CD14-positive monocyte (primary cell): ENCODE data around the gene SS18. TPM values are rescaled to one million over a fixed set of nuclear protein-coding genes. Genes with fewer than 3 reads are reported as not detected.

Experiments used
- DNase-seq, 3 donors: peaks; one replicate each; pipeline ENCODE4 v3.0.0-alpha.2; 2011 to 2022
- H2AFZ ChIP-seq: 2 replicates; pipeline ENCODE4 v1.6.0; 2012; ENCODE audit warnings: mild to moderate bottlenecking, low read depth, low read length, inconsistent platforms; ENCODE audit not compliant: insufficient read depth, poor library complexity, severe bottlenecking
- H3K27ac ChIP-seq, 2 donors: 1 replicate in 1 of 2; 2 replicates in 1 of 2; pipeline ENCODE4 v1.5.1; 2012 to 2013; ENCODE audit warnings: low read length in 2 of 2, control low read depth in 1 of 2, inconsistent platforms in 1 of 2, low read depth in 1 of 2, mild to moderate bottlenecking in 1 of 2
- H3K27me3 ChIP-seq, 2 donors: one replicate each; pipeline versions ENCODE4 v1.6.0 to v1.6.1; 2011 to 2013; ENCODE audit warnings: low read length in 2 of 2; ENCODE audit not compliant: control insufficient read depth in 2 of 2, insufficient read depth in 2 of 2
- H3K36me3 ChIP-seq, 2 donors: replicated peaks in 1 of 2; 1 replicate in 1 of 2; 2 replicates in 1 of 2; pipeline versions ENCODE4 v1.5.1 to v1.6.1; 2012 to 2013; ENCODE audit warnings: low read length in 2 of 2, control low read depth in 1 of 2, inconsistent platforms in 1 of 2, mild to moderate bottlenecking in 1 of 2; ENCODE audit not compliant: insufficient read depth in 2 of 2, control insufficient read depth in 1 of 2
- H3K4me1 ChIP-seq, 2 donors: 1 replicate in 1 of 2; 2 replicates in 1 of 2; pipeline versions ENCODE4 v1.5.1 to v1.6.1; 2012 to 2013; ENCODE audit warnings: low read length in 2 of 2, control low read depth in 1 of 2, inconsistent platforms in 1 of 2, mild to moderate bottlenecking in 1 of 2, moderate library complexity in 1 of 2; ENCODE audit not compliant: insufficient read depth in 2 of 2, control insufficient read depth in 1 of 2
- H3K4me2 ChIP-seq: replicated peaks from 2 replicates; pipeline ENCODE3; 2012; ENCODE audit warnings: low read length, moderate library complexity, mild to moderate bottlenecking; ENCODE audit not compliant: poor library complexity, severe bottlenecking; ENCODE audit errors: extremely low read depth
- H3K4me3 ChIP-seq, 3 experiments: fragments of 200-600 bp in 1 of 3; sonication (generic) in 1 of 3; replicated peaks in 1 of 3; 1 replicate in 2 of 3; 2 replicates in 1 of 3; pipeline ENCODE4 v1.5.1; 2011 to 2013; ENCODE audit warnings: low read length in 3 of 3, mild to moderate bottlenecking in 3 of 3, control low read depth in 2 of 3, low read depth in 2 of 3, inconsistent platforms in 1 of 3, moderate library complexity in 1 of 3
- H3K79me2 ChIP-seq: 2 replicates; pipeline ENCODE4 v1.6.0; 2012; ENCODE audit warnings: mild to moderate bottlenecking, control low read depth, inconsistent platforms, low read length, moderate library complexity; ENCODE audit not compliant: insufficient read depth
- H3K9ac ChIP-seq: 2 replicates; pipeline ENCODE4 v1.6.0; 2017; ENCODE audit warnings: low read length, mild to moderate bottlenecking; ENCODE audit not compliant: insufficient read depth, poor library complexity, severe bottlenecking
- H3K9me3 ChIP-seq, 2 donors: replicated peaks in 1 of 2; 1 replicate in 1 of 2; 2 replicates in 1 of 2; pipeline versions ENCODE4 v1.5.1 to v1.6.1; 2012 to 2013; ENCODE audit warnings: low read length in 2 of 2, control low read depth in 1 of 2; ENCODE audit not compliant: control insufficient read depth in 1 of 2, insufficient read depth in 1 of 2
- H4K20me1 ChIP-seq: 2 replicates; pipeline ENCODE4 v1.6.0; 2012; ENCODE audit warnings: mild to moderate bottlenecking, low read length, control low read depth, moderate library complexity; ENCODE audit not compliant: insufficient read depth
- H3K27ac Mint-ChIP-seq, 7 donors: one replicate each; pipeline ENCODE4 v1.8.0; 2020; ENCODE audit warnings: mild to moderate bottlenecking in 7 of 7, mixed read lengths in 7 of 7, moderate library complexity in 6 of 7, inconsistent platforms in 2 of 7
- H3K27me3 Mint-ChIP-seq, 3 donors: one replicate each; pipeline ENCODE4 v1.8.0; 2021 to 2022; ENCODE audit warnings: low read depth in 3 of 3, mild to moderate bottlenecking in 3 of 3, mixed read lengths in 3 of 3, moderate library complexity in 3 of 3, inconsistent platforms in 1 of 3
- H3K36me3 Mint-ChIP-seq, 2 donors: one replicate each; pipeline ENCODE4 v1.8.0; 2020; ENCODE audit warnings: mixed read lengths in 2 of 2, inconsistent platforms in 1 of 2, mild to moderate bottlenecking in 1 of 2
- H3K4me1 Mint-ChIP-seq: one replicate; pipeline ENCODE4 v1.8.0; 2020; ENCODE audit warnings: mild to moderate bottlenecking, mixed read lengths
- H3K4me3 Mint-ChIP-seq, 2 donors: one replicate each; pipeline ENCODE4 v1.8.0; 2020; ENCODE audit warnings: mild to moderate bottlenecking in 2 of 2, mixed read lengths in 2 of 2, moderate library complexity in 1 of 2
- H3K9me3 Mint-ChIP-seq, 7 donors: one replicate each; pipeline ENCODE4 v1.8.0; 2020 to 2022; ENCODE audit warnings: mixed read lengths in 7 of 7, mild to moderate bottlenecking in 6 of 7, moderate library complexity in 6 of 7, inconsistent platforms in 2 of 7
- WGBS: methylation state at CpG from one replicate; pipeline ENCODE4 v1.1.5; 2013; ENCODE audit warnings: missing lambda C conversion rate; ENCODE audit not compliant: insufficient coverage; 5-methylcytosine and 5-hydroxymethylcytosine counted together
- intact Hi-C, 2 donors: fragments of 100-400 bp; cut with micrococcal nuclease; formaldehyde crosslinking; loops; one replicate each; pipeline versions ENCODE4 v1.15.0 to v1.15.1; 2023
- polyA plus RNA-seq, 3 donors: library from polyadenylated mRNA; depleted of rRNA in 1 of 3; unstranded in 2 of 3; stranded (reverse) in 1 of 3; fragments of 300-500 nt in 2 of 3; fragments of >200 nt in 1 of 3; fragmentation: Illumina TruSeq in 2 of 3; gene quantifications; 1 replicate in 2 of 3; 2 replicates in 1 of 3; pipeline ENCODE4 v1.2.3, GENCODE V29; 2012 to 2021
- TF ChIP-seq, protein P1 (sequence below): fragments of 200-600 bp; IDR thresholded peaks from one replicate; pipeline ENCODE4 v1.8.0; 2022; ENCODE audit warnings: antibody characterized with exemption, mild to moderate bottlenecking

The SS18 gene
- polyA plus RNA-seq, 3 donors, result 23.0 to 50.5 (median 36.3) TPM

GRCh38 chr18:25992566-25992965 lies 97.8 kb downstream of the SS18 start:
- Mint-ChIP-seq H3K36me3 (no peaks in the 10 kb centered on the region), H3K4me1 (peaks cover 9% of the 10 kb centered on the region), H3K4me3 (no peak overlapping the region), H3K9me3 (peaks cover 0 to 13% (median 5%) of the 10 kb centered on the region in 7 donors), H3K27ac (no peak overlapping the region), H3K27me3 (peaks cover 0 to 6% (median 3%) of the 10 kb centered on the region in 3 donors)
- H3K4me2 ChIP-seq, result no peak overlapping the region
- TF ChIP-seq, protein P1, sequence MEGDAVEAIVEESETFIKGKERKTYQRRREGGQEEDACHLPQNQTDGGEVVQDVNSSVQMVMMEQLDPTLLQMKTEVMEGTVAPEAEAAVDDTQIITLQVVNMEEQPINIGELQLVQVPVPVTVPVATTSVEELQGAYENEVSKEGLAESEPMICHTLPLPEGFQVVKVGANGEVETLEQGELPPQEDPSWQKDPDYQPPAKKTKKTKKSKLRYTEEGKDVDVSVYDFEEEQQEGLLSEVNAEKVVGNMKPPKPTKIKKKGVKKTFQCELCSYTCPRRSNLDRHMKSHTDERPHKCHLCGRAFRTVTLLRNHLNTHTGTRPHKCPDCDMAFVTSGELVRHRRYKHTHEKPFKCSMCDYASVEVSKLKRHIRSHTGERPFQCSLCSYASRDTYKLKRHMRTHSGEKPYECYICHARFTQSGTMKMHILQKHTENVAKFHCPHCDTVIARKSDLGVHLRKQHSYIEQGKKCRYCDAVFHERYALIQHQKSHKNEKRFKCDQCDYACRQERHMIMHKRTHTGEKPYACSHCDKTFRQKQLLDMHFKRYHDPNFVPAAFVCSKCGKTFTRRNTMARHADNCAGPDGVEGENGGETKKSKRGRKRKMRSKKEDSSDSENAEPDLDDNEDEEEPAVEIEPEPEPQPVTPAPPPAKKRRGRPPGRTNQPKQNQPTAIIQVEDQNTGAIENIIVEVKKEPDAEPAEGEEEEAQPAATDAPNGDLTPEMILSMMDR, result no peak
- H3K36me3 ChIP-seq, result no peaks in the 10 kb centered on the region
- H3K9me3 ChIP-seq, result no peaks in the 10 kb centered on the region
- no peak for DNase-seq
- no CpG with 5 or more reads among the region's 2 CpGs for WGBS
- no peak overlapping the region for H3K9ac ChIP-seq
- no peak overlapping the region for H3K27ac ChIP-seq
- H4K20me1 ChIP-seq, result no peaks in the 10 kb centered on the region
- no peaks in the 10 kb centered on the region for H3K79me2 ChIP-seq
- H3K4me3 ChIP-seq, result no peak overlapping the region
- peaks cover 0 to 6% of the 10 kb centered on the region in 2 donors for H3K4me1 ChIP-seq
- no peak overlapping the region for H2AFZ ChIP-seq
- H3K27me3 ChIP-seq, result no peaks in the 10 kb centered on the region
- intact Hi-C loops, result no loop called here

- no peak overlapping the region for H3K4me3 ChIP-seq
- Mint-ChIP-seq H3K4me3 (no peak overlapping the region), H3K27me3 (peaks cover 0 to 6% (median 3%) of the 10 kb centered on the region in 3 donors), H3K9me3 (peaks cover 0 to 10% (median 2%) of the 10 kb centered on the region in 7 donors), H3K27ac (no peak overlapping the region), H3K36me3 (no peaks in the 10 kb centered on the region), H3K4me1 (peaks cover 9% of the 10 kb centered on the region)
- intact Hi-C loops, result no loop called here
- 100% methylated on average over 5 of the region's 8 CpGs for WGBS
- no peaks in the 10 kb centered on the region for H3K79me2 ChIP-seq
- no peak for DNase-seq
- H3K27me3 ChIP-seq, result no peaks in the 10 kb centered on the region
- no peaks in the 10 kb centered on the region for H3K36me3 ChIP-seq
- H3K4me2 ChIP-seq, result no peak overlapping the region
- H2AFZ ChIP-seq, result no peak overlapping the region
- no peaks in the 10 kb centered on the region for H3K9me3 ChIP-seq
- H3K4me1 ChIP-seq, result peaks cover 0 to 6% of the 10 kb centered on the region in 2 donors
- no peaks in the 10 kb centered on the region for H4K20me1 ChIP-seq
- H3K9ac ChIP-seq, result no peak overlapping the region
- H3K27ac ChIP-seq, result no peak overlapping the region
- TF ChIP-seq, protein P1, result no peak
Measured at GRCh38 chr18:25990473-25990872, 99.9 kb downstream of the SS18 start.
